ES-I3 (cell line): ENCODE data around the gene EEF1AKMT3.

ENCODE experiments used
- H3K36me3 ChIP-seq: 2 replicates; pipeline ENCODE4 v1.6.1; 2013; ENCODE audit warnings: mild to moderate bottlenecking, low read length, control low read depth, moderate library complexity; ENCODE audit not compliant: insufficient read depth
- H3K4me1 ChIP-seq: 2 replicates; pipeline ENCODE4 v1.6.1; 2013; ENCODE audit warnings: mild to moderate bottlenecking, control low read depth, low read length; ENCODE audit not compliant: insufficient read depth
- H3K9ac ChIP-seq: 2 replicates; pipeline ENCODE4 v1.6.1; 2013; ENCODE audit warnings: low read depth, mild to moderate bottlenecking, low read length, moderate library complexity
- H3K9me3 ChIP-seq: 2 replicates; pipeline ENCODE4 v1.6.1; 2013; ENCODE audit warnings: mild to moderate bottlenecking, low read length, moderate library complexity; ENCODE audit not compliant: control insufficient read depth, insufficient read depth

The EEF1AKMT3 gene

DNA sequence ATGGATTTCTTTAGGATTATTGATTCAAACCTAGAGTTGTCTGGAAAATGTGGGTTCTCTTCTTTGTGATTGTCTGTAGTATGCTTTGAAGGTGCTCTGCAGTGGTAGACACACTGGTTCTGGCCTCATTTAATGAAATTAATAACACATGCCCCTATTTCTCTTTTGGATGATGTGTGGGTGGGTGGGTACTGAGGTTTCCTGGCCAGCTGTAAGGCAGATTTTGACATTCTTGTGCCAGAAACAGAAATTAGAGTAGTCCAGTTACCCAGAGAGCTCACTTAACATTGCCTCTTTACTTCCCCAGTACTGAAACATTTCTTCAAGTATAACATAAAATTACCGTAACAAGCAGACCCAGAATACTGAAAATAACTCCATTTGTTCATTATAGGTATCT, 24.6 kb downstream of the EEF1AKMT3 start:
- peaks cover 3% of the 10 kb centered on the region; the same call in 1 of the 2 replicates for H3K36me3 ChIP-seq

GRCh38 chr12:57797933-57798332, 25.5 kb downstream of the EEF1AKMT3 start:
- H3K9me3 ChIP-seq, result no peaks in the 10 kb centered on the region
- H3K9ac ChIP-seq, result no peak overlapping the region
- H3K36me3 ChIP-seq, result peaks cover 3% of the 10 kb centered on the region; the same call in 1 of the 2 replicates
- no peaks in the 10 kb centered on the region for H3K4me1 ChIP-seq

More for the DNA sequence above, 24.6 kb downstream of the EEF1AKMT3 start:
- H3K4me1 ChIP-seq, result no peaks in the 10 kb centered on the region
- H3K9ac ChIP-seq, result no peak overlapping the region
- no peaks in the 10 kb centered on the region for H3K9me3 ChIP-seq

- no peak overlapping the region for H3K9ac ChIP-seq
- H3K9me3 ChIP-seq, result no peaks in the 10 kb centered on the region
- H3K4me1 ChIP-seq, result no peaks in the 10 kb centered on the region
- H3K36me3 ChIP-seq, result peaks cover 3% of the 10 kb centered on the region; the same call in 1 of the 2 replicates
Measured at GRCh38 chr12:57800965-57801364, 28.6 kb downstream of the EEF1AKMT3 start.

DNA sequence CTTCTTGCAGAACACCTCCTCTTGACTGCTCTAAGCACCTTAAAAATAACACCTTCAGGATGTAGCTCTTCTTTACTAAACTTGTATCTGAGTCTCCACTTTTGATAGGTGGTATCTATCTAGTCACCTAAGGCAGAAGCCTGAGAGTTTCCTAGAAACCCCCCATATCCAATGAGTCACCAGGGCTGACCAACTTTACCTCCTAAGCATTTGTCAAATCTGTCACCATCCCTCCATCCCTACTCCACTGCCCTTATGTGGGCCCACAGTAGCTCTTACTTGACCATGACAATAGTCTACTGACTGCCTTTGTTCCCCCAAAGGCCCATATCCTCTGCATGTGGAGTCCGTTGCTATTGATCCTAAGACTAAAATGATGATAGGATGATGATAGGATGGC, 30.2 kb downstream of the EEF1AKMT3 start:
- no peak overlapping the region for H3K9ac ChIP-seq
- no peaks in the 10 kb centered on the region for H3K4me1 ChIP-seq
- H3K9me3 ChIP-seq, result no peaks in the 10 kb centered on the region
- no peaks in the 10 kb centered on the region for H3K36me3 ChIP-seq

DNA sequence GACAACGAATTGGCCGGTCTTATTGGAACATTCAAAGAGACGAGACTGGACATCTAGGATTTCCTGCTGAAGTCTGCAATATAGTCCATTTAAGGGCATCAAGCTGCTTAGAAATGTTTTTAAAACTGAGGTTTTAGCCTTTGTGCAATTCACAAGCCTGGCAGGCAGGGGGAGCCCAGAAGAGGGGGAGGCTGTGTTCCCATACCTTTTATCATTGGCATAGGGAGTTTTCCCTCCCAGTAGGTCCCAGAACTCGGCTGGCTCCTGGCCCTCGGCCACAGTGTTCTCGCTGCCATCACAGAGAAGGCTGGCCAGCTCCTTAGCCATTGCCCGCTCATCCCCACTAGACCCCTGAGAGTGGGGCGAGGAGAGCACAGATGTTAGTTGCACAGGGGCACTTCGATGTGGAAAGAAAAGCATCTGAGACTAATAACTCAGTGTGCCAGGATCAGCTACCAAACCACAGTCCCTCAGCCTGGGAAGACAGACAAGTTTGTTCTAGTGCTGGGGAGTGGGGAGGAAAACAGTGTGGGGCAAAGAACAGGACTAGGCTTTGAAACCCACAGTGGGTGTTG, 31.0 kb downstream of the EEF1AKMT3 start:
- H3K9ac ChIP-seq, result no peak overlapping the region
- no peaks in the 10 kb centered on the region for H3K4me1 ChIP-seq
- H3K9me3 ChIP-seq, result no peaks in the 10 kb centered on the region
- no peaks in the 10 kb centered on the region for H3K36me3 ChIP-seq

DNA sequence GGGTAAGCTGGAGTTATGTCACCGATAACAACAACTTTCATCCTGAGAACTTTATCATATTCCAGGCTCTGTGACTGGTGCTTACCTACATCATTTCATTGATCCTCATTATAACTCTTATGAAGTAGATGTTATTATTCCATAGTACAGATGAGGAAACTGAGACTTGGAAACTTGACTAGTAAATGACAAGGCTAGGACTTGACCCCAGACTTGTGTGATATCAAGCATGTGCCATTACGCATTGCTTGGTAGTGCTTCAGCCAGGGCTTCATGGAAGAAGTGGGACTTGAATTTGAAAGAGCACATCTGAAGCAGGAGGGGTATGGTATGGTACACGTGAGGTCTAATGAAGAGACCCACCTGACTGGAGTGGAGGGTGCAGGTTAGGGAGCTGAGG, 34.3 kb downstream of the EEF1AKMT3 start:
- Histone ChIP-seq H3K4me1 (no peaks in the 10 kb centered on the region), H3K9me3 (no peaks in the 10 kb centered on the region), H3K9ac (no peak overlapping the region), H3K36me3 (peaks cover 4% of the 10 kb centered on the region)

GRCh38 chr12:57807285-57807684, 34.9 kb downstream of the EEF1AKMT3 start:
- H3K9me3 ChIP-seq, result no peaks in the 10 kb centered on the region
- H3K9ac ChIP-seq, result no peak overlapping the region
- H3K4me1 ChIP-seq, result no peaks in the 10 kb centered on the region
- peaks cover 4% of the 10 kb centered on the region for H3K36me3 ChIP-seq

DNA sequence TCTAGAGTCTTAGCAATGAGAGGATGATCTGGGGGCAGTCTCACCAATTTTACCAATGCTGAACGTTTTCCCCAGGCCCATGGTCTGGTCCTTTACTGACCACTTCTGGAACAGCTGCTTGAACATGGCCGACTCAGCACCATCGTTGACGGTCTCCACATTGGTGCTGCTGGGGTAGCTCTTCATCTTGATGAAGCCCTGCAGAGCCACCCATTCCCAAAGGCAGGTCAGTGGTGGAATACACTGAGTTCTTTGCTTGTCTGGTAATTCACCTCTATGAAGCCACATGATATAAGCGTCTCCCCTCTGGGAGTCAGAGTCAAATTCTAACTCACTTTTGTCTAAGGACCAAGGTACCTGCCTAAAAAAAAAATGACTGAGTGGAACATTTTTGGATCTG, 35.9 kb downstream of the EEF1AKMT3 start:
- H3K9ac ChIP-seq, result no peak overlapping the region
- H3K9me3 ChIP-seq, result no peaks in the 10 kb centered on the region
- H3K4me1 ChIP-seq, result no peaks in the 10 kb centered on the region
- peaks cover 4% of the 10 kb centered on the region for H3K36me3 ChIP-seq

GRCh38 chr12:57809425-57809824, 37.0 kb downstream of the EEF1AKMT3 start:
- Histone ChIP-seq H3K36me3 (peaks cover 4% of the 10 kb centered on the region), H3K9me3 (no peaks in the 10 kb centered on the region)

DNA sequence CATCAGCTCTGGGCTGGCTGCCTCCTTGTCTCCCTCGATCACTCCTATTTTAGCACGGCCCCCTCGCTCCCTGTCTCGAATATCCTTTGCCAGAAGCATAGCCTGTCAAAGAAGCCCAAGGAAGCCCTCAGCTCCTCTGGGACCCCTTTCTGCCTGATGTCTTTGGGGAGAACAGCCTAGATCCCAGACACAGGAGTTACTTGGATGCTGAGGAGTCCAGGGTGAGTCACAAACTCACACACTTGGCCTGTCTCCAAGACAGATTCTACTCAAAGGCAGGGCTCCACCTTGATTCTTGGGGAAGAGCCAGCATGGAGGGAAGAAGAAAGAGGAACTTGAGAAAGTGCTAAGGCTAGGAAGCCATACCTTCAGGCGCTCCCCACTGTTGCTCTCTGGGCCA, 38.0 kb downstream of the EEF1AKMT3 start:
- no peak overlapping the region for H3K9ac ChIP-seq
- H3K36me3 ChIP-seq, result peaks cover 4% of the 10 kb centered on the region
- H3K9me3 ChIP-seq, result no peaks in the 10 kb centered on the region
- no peaks in the 10 kb centered on the region for H3K4me1 ChIP-seq

More at GRCh38 chr12:57809425-57809824, 37.0 kb downstream of the EEF1AKMT3 start:
- no peaks in the 10 kb centered on the region for H3K4me1 ChIP-seq
- no peak overlapping the region for H3K9ac ChIP-seq

GRCh38 chr12:57811028-57811755, 38.8 kb downstream of the EEF1AKMT3 start:
- no peak overlapping the region for H3K9ac ChIP-seq
- H3K4me1 ChIP-seq, result no peaks in the 10 kb centered on the region
- no peaks in the 10 kb centered on the region for H3K9me3 ChIP-seq
- peaks cover 4% of the 10 kb centered on the region for H3K36me3 ChIP-seq

DNA sequence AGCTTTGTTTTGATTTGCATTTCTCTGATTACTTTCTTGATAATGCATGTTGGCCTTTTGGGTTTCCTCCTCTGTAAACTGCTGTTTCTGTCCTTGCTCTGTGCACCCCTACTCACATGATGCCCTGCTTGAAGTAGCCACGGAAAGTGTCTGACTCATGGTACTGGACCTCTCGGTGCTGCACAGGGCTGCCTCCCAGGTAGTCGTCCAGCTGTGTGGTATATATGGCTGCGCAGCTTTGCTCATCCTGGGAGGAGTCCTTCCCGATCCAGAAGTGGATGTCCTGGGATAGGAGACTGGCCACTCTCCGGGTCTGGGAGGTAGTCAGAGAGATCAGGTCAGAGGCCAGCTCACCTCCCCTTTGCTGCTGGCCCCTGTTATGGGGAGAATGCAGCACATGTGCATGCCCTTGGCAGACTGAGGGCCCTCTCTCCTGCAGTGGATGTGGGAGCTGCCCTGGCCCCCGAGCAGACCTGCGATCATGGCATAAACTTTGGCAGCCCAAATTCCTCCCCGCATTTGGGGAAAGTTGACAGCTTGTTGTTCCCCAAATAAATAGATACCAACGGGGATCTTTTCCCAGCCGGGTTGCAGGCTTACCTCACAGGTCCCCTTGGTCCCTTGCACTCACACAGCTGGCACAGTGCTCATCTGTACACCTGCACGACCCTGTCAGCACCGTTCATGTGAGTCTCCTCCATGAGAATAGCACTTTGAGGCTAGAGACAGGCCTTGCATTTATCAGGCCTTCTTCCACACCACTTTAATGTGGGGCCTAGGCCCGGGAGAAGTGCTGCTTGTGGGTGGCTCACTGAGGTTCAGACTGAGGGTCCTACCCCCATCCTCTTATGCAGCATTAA, 40.9 kb downstream of the EEF1AKMT3 start:
- no peaks in the 10 kb centered on the region for H3K4me1 ChIP-seq

GRCh38 chr12:57813971-57814772, 41.8 kb downstream of the EEF1AKMT3 start:
- H3K9ac ChIP-seq, result no peak overlapping the region

More for the DNA sequence above, 40.9 kb downstream of the EEF1AKMT3 start:
- H3K9me3 ChIP-seq, result no peaks in the 10 kb centered on the region
- peaks cover 4% of the 10 kb centered on the region for H3K36me3 ChIP-seq
- no peak overlapping the region for H3K9ac ChIP-seq

More at GRCh38 chr12:57813971-57814772, 41.8 kb downstream of the EEF1AKMT3 start:
- Histone ChIP-seq H3K36me3 (no peaks in the 10 kb centered on the region; the same call in 1 of the 2 replicates), H3K9me3 (no peaks in the 10 kb centered on the region), H3K4me1 (no peaks in the 10 kb centered on the region)
